H9 (cell line): ENCODE data around the gene GPR153. TPM values are rescaled to one million over a fixed set of nuclear protein-coding genes. Genes with fewer than 3 reads are reported as not detected.

Experiments
- DNase-seq: peaks from one replicate; pipeline ENCODE4 v3.0.0-alpha.2; 2017
- H2AFZ ChIP-seq: one replicate; pipeline ENCODE4 v1.6.1; 2013; ENCODE audit warnings: mild to moderate bottlenecking, low read length, control low read depth, moderate library complexity
- H2AK5ac ChIP-seq: 2 replicates; pipeline ENCODE4 v1.6.1; 2013; ENCODE audit warnings: low read length, control low read depth, mixed read lengths; ENCODE audit not compliant: insufficient read length
- H2BK120ac ChIP-seq: one replicate; pipeline ENCODE4 v1.6.1; 2013; ENCODE audit warnings: low read depth, mild to moderate bottlenecking, low read length, control low read depth, inconsistent platforms; ENCODE audit not compliant: poor library complexity, severe bottlenecking
- H2BK12ac ChIP-seq: 2 replicates; pipeline ENCODE4 v1.6.1; 2013; ENCODE audit warnings: low read length, control low read depth, mixed read lengths, low read depth; ENCODE audit not compliant: insufficient read length
- H2BK15ac ChIP-seq: 2 replicates; pipeline ENCODE4 v1.6.1; 2013; ENCODE audit warnings: low read depth, low read length, control low read depth
- H2BK20ac ChIP-seq: one replicate; pipeline ENCODE4 v1.6.1; 2013; ENCODE audit warnings: low read depth, mild to moderate bottlenecking, low read length, control low read depth, inconsistent platforms; ENCODE audit not compliant: poor library complexity, severe bottlenecking
- H2BK5ac ChIP-seq: 2 replicates; pipeline ENCODE4 v1.6.1; 2013; ENCODE audit warnings: low read length, control low read depth, mixed read lengths; ENCODE audit not compliant: insufficient read length
- H3K14ac ChIP-seq: 2 replicates; pipeline ENCODE4 v1.6.1; 2013; ENCODE audit warnings: low read length, control low read depth; ENCODE audit not compliant: insufficient read depth
- H3K18ac ChIP-seq: 2 replicates; pipeline ENCODE4 v1.6.1; 2013; ENCODE audit warnings: low read depth, mild to moderate bottlenecking, mixed read lengths, low read length, control low read depth; ENCODE audit not compliant: insufficient read length
- H3K23ac ChIP-seq: 2 replicates; pipeline ENCODE4 v1.6.1; 2013; ENCODE audit warnings: low read length, control low read depth, mixed read lengths, low read depth; ENCODE audit not compliant: insufficient read length
- H3K23me2 ChIP-seq: 2 replicates; pipeline ENCODE4 v1.6.1; 2013; ENCODE audit warnings: low read depth, mild to moderate bottlenecking, mixed read lengths, low read length, control low read depth; ENCODE audit not compliant: insufficient read length, poor library complexity, severe bottlenecking
- H3K27ac ChIP-seq: 2 replicates; pipeline ENCODE4 v1.5.1; 2013; ENCODE audit warnings: low read length, control low read depth, mixed read lengths, low read depth; ENCODE audit not compliant: insufficient read length
- H3K27me3 ChIP-seq: 2 replicates; pipeline ENCODE4 v1.6.1; 2013; ENCODE audit warnings: low read length, control low read depth, inconsistent platforms; ENCODE audit not compliant: insufficient read depth
- H3K4ac ChIP-seq: 2 replicates; pipeline ENCODE4 v1.6.1; 2013; ENCODE audit warnings: low read depth, mild to moderate bottlenecking, control low read depth, inconsistent platforms, low read length, moderate library complexity
- H3K4me1 ChIP-seq: 2 replicates; pipeline ENCODE4 v1.6.1; 2013; ENCODE audit warnings: low read length, control low read depth, inconsistent platforms; ENCODE audit not compliant: insufficient read depth
- H3K4me2 ChIP-seq: 2 replicates; pipeline ENCODE4 v1.6.1; 2013; ENCODE audit warnings: low read length, control low read depth, mixed read lengths; ENCODE audit not compliant: insufficient read length, insufficient read depth
- H3K56ac ChIP-seq: 2 replicates; pipeline ENCODE4 v1.6.1; 2013; ENCODE audit warnings: low read depth, mild to moderate bottlenecking, mixed read lengths, low read length, control low read depth; ENCODE audit not compliant: insufficient read length
- H3K79me1 ChIP-seq: 2 replicates; pipeline ENCODE4 v1.6.1; 2013; ENCODE audit warnings: low read depth, mild to moderate bottlenecking, moderate library complexity, low read length, control low read depth, inconsistent platforms; ENCODE audit not compliant: insufficient read depth, poor library complexity, severe bottlenecking
- H3K79me2 ChIP-seq: 2 replicates; pipeline ENCODE4 v1.6.1; 2013; ENCODE audit warnings: low read length, control low read depth, inconsistent platforms; ENCODE audit not compliant: insufficient read depth
- H3K9ac ChIP-seq: 2 replicates; pipeline ENCODE4 v1.6.1; 2013; ENCODE audit warnings: low read length, control low read depth, mixed read lengths; ENCODE audit not compliant: insufficient read length; ENCODE audit errors: extremely low read depth
- H3K9me3 ChIP-seq: one replicate; pipeline ENCODE4 v1.6.1; 2013; ENCODE audit warnings: low read depth, low read length, inconsistent platforms; ENCODE audit not compliant: control insufficient read depth
- H3T11ph ChIP-seq: one replicate; pipeline ENCODE4 v1.6.1; 2013; ENCODE audit warnings: mild to moderate bottlenecking, low read length, control low read depth, inconsistent platforms
- H4K20me1 ChIP-seq: one replicate; pipeline ENCODE4 v1.6.1; 2013; ENCODE audit not compliant: control insufficient read depth, insufficient read length, insufficient read depth
- H4K5ac ChIP-seq: 2 replicates; pipeline ENCODE4 v1.6.1; 2013; ENCODE audit warnings: low read depth, mild to moderate bottlenecking, mixed read lengths, low read length, control low read depth; ENCODE audit not compliant: insufficient read length
- H4K8ac ChIP-seq: replicated peaks from 2 replicates; pipeline ENCODE4 v1.6.1; 2013; ENCODE audit warnings: low read length, control low read depth, mixed read lengths, low read depth; ENCODE audit not compliant: insufficient read length
- H4K91ac ChIP-seq: 2 replicates; pipeline ENCODE4 v1.6.1; 2013; ENCODE audit warnings: low read depth, mild to moderate bottlenecking, moderate library complexity, mixed read lengths, low read length, control low read depth; ENCODE audit not compliant: insufficient read length
- H3K27ac Mint-ChIP-seq, 3 experiments: 2 replicates in 2 of 3; 3 replicates in 1 of 3; pipeline ENCODE4 v1.8.0; 2020 to 2021; ENCODE audit warnings: mixed read lengths in 3 of 3, mild to moderate bottlenecking in 1 of 3, moderate library complexity in 1 of 3
- H3K27me3 Mint-ChIP-seq: 2 replicates; pipeline ENCODE4 v1.8.0; 2021; ENCODE audit warnings: low read depth, mild to moderate bottlenecking, moderate library complexity, mixed read lengths
- H3K36me3 Mint-ChIP-seq, 3 experiments: 2 replicates in 2 of 3; 3 replicates in 1 of 3; pipeline ENCODE4 v1.8.0; 2020 to 2021; ENCODE audit warnings: low read depth in 3 of 3, mixed read lengths in 3 of 3; ENCODE audit not compliant: insufficient read depth in 1 of 3
- H3K4me1 Mint-ChIP-seq, 2 experiments: 2 replicates each; pipeline ENCODE4 v1.8.0; 2020; ENCODE audit warnings: mixed read lengths in 2 of 2
- H3K4me3 Mint-ChIP-seq, 2 experiments: 2 replicates in 1 of 2; 3 replicates in 1 of 2; pipeline ENCODE4 v1.8.0; 2020 to 2021; ENCODE audit warnings: mild to moderate bottlenecking in 2 of 2, mixed read lengths in 2 of 2, moderate library complexity in 1 of 2
- H3K9me3 Mint-ChIP-seq, 2 experiments: 2 replicates in 1 of 2; 3 replicates in 1 of 2; pipeline ENCODE4 v1.8.0; 2020; ENCODE audit warnings: mild to moderate bottlenecking in 2 of 2, mixed read lengths in 2 of 2, moderate library complexity in 1 of 2
- CTCF ChIP-seq: fragments of 200-600 bp; sonication (generic); conservative IDR thresholded peaks from 3 replicates; pipeline ENCODE4 v1.8.0; 2021; ENCODE audit warnings: antibody characterized with exemption, mild to moderate bottlenecking
- WGBS: extraction: QIAGEN DNeasy Blood & Tissue Kit; methylation state at CpG from one replicate; pipeline ENCODE4 v1.1.7; 2013; ENCODE audit warnings: missing lambda C conversion rate, low lambda C conversion rate, mixed read lengths; ENCODE audit not compliant: insufficient read length; ENCODE audit errors: extremely low coverage; 5-methylcytosine and 5-hydroxymethylcytosine counted together
- total RNA-seq: library from RNA; stranded (reverse); gene quantifications from 2 replicates; pipeline ENCODE4 v1.2.1, GENCODE V29; 2021

Gene GPR153
- total RNA-seq, 1 experiment from 2014 or later: 8.9 TPM

DNA sequence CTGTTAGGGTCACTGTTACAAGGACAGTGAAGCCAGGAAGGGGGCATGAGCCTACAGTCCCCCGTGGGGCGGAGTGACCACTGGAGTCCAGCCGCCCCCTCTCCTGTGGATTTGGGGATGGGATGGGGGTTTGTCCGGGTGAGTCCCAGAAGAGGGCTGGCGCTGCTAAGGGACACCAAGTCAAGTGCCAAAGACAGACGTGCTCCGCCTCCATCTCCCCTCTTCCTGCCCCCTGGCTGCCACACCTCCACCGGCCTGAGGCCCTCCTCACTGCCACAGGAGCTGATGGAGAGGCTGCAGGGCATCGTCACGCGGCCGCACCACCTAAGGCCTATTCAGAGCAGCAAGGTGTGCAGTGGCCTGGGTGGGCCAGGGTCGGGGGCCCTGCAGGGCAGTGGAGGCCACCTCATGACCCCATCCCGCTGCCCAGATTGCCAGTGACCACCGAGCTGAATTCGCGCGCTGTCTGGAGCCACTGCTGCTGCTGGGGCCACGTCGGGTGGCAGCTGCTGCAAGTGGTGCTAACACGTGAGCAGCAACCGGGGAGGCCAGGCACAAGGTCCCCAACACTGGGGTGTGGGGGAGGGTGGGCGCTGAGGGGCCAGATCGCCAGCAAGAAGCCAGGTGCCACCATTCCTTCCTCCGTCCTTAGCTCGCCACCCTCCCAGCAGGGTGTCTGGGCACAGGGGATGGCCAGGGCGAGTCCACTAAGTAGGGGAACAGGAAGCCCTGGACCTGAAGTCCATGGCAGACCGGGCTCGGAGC, 50.1 kb downstream of the GPR153 start:
- H3K27me3 Mint-ChIP-seq: peaks cover 46% of the 10 kb centered on the region
- Histone ChIP-seq H3K9ac (no peak overlapping the region), H3K79me1 (no peaks in the 10 kb centered on the region), H3K4me1 (no peaks in the 10 kb centered on the region), H2AFZ (no peak overlapping the region), H2BK120ac (no peak overlapping the region), H2BK12ac (no peak overlapping the region), H3K23ac (no peak overlapping the region), H3K27ac (no peak overlapping the region), H4K91ac (no peak overlapping the region), H3K18ac (no peak overlapping the region), H3K23me2 (peaks cover 12% of the 10 kb centered on the region), H3K9me3 (no peaks in the 10 kb centered on the region), H2BK15ac (no peak overlapping the region), H3K56ac (no peak overlapping the region), H4K8ac (no peak overlapping the region), H4K5ac (no peak overlapping the region), H4K20me1 (no peaks in the 10 kb centered on the region), H3K4me2 (no peak overlapping the region), H3T11ph (no peak overlapping the region), H3K27me3 (no peaks in the 10 kb centered on the region; the same call in 1 of the 2 replicates), H2AK5ac (no peak overlapping the region), H2BK20ac (no peak overlapping the region), H2BK5ac (no peak overlapping the region), H3K4ac (no peak overlapping the region), H3K14ac (no peak overlapping the region), H3K79me2 (no peaks in the 10 kb centered on the region)
- no peaks in the 10 kb centered on the region for H3K9me3 Mint-ChIP-seq
- H3K4me3 Mint-ChIP-seq: no peak overlapping the region
- H3K4me1 Mint-ChIP-seq: peaks cover 5 to 24% of the 10 kb centered on the region in 2 experiments
- DNase-seq: no peak
- H3K36me3 Mint-ChIP-seq: peaks cover 0 to 6% (median 2%) of the 10 kb centered on the region in 3 experiments; a peak in 1 of 7 replicates
- H3K27ac Mint-ChIP-seq: no peak overlapping the region
- WGBS: no CpG with 5 or more reads among the region's 29 CpGs
- no peak for TF ChIP-seq CTCF
